ENCODE data around the gene SETD1A.

Gene SETD1A

GRCh38 chr16:31002250-31002700 is 44.7 kb downstream of the SETD1A start:
- no peak for DNase-seq (ENCODE audit: insufficient read length, low spot score)

DNA sequence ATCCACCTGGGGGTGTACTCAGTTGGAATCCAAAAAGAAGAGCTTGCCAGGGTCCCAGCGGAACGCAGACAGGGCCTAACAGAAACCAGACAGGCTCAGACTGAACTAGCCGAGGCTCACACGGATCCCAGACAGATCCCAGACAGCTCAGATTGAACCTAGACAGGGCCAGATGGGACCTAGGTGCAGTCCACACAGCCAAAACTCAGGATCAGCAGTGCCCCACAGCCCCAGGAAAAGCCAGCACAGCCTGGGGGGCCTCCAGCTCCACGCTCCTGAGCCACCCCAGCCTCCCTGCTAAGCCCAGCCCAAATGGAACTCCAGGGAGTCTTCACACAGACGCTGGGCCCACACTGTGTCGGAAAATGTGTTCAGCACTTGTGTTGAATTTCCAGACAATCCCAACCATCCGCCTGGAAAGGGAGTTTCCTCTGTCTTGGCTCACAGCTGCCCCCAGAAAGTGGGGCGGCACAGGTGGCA is 45.3 kb downstream of the SETD1A start:
- TF ChIP-seq SPI1 (IDR thresholded peaks at IDR 0.05; ENCODE audit: low read depth, low read length) (no peak), POLR2A (IDR thresholded peaks at IDR 0.05; ENCODE audit: low read depth, low read length) (no peak), PAX5 (IDR thresholded peaks at IDR 0.05; ENCODE audit: insufficient read depth, low read length, severe bottlenecking) (no peak), POU2F2 (IDR thresholded peaks at IDR 0.05; ENCODE audit: low read depth, low read length) (no peak), POLR2AphosphoS5 (IDR thresholded peaks at IDR 0.05; ENCODE audit: low read depth, low read length) (no peak), TAF1 (IDR thresholded peaks at IDR 0.05; ENCODE audit: low read depth, low read length) (no peak)
- no peak for FAIRE-seq
- DNase-seq (ENCODE audit: insufficient read length, low spot score) = no peak

More at GRCh38 chr16:31002250-31002700, 44.7 kb downstream of the SETD1A start:
- no peak for TF ChIP-seq POLR2AphosphoS5 (IDR thresholded peaks at IDR 0.05; ENCODE audit: low read depth, low read length)
- TF ChIP-seq PAX5 (IDR thresholded peaks at IDR 0.05; ENCODE audit: insufficient read depth, low read length, severe bottlenecking) = no peak
- TF ChIP-seq POU2F2 (IDR thresholded peaks at IDR 0.05; ENCODE audit: low read depth, low read length) = no peak
- no peak for TF ChIP-seq TAF1 (IDR thresholded peaks at IDR 0.05; ENCODE audit: low read depth, low read length)
- TF ChIP-seq SPI1 (IDR thresholded peaks at IDR 0.05; ENCODE audit: low read depth, low read length) = no peak
- no peak for TF ChIP-seq POLR2A (IDR thresholded peaks at IDR 0.05; ENCODE audit: low read depth, low read length)
- no peak for FAIRE-seq

DNA sequence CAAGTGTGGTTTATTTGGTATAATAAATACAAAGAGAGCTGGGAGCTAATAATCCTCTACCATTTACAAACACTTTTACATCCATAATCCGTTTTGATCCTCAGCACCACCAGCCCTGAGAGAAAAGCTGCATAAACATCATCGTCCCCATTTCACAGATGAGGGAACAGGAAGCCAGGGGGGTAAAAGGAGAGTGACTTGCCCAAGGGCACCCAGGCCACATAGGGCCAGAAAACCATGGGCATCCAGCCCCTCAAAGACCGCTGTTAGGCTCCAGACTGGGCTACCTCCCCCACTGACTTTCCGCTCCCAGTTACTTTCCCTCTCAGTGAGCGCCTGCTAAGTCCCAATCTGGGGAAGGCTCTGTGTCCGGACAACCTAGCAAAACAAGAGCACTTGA is 46.2 kb downstream of the SETD1A start:
- DNase-seq (ENCODE audit: insufficient read length, low spot score) (no peak), FAIRE-seq (no peak)
- no peak for TF ChIP-seq POLR2AphosphoS5 (IDR thresholded peaks at IDR 0.05; ENCODE audit: low read depth, low read length)
- no peak for TF ChIP-seq TAF1 (IDR thresholded peaks at IDR 0.05; ENCODE audit: low read depth, low read length)
- TF ChIP-seq SPI1 (IDR thresholded peaks at IDR 0.05; ENCODE audit: low read depth, low read length) = no peak
- TF ChIP-seq POLR2A (IDR thresholded peaks at IDR 0.05; ENCODE audit: low read depth, low read length) = no peak
- TF ChIP-seq POU2F2 (IDR thresholded peaks at IDR 0.05; ENCODE audit: low read depth, low read length) = no peak
- no peak for TF ChIP-seq PAX5 (IDR thresholded peaks at IDR 0.05; ENCODE audit: insufficient read depth, low read length, severe bottlenecking)

GRCh38 chr16:31004658-31005057 is 47.1 kb downstream of the SETD1A start:
- DNase-seq (ENCODE audit: insufficient read length, low spot score) = no peak
- TF ChIP-seq POLR2AphosphoS5 (IDR thresholded peaks at IDR 0.05; ENCODE audit: low read depth, low read length) (no peak), POU2F2 (IDR thresholded peaks at IDR 0.05; ENCODE audit: low read depth, low read length) (no peak), SPI1 (IDR thresholded peaks at IDR 0.05; ENCODE audit: low read depth, low read length) (no peak), POLR2A (IDR thresholded peaks at IDR 0.05; ENCODE audit: low read depth, low read length) (no peak), TAF1 (IDR thresholded peaks at IDR 0.05; ENCODE audit: low read depth, low read length) (no peak), PAX5 (IDR thresholded peaks at IDR 0.05; ENCODE audit: insufficient read depth, low read length, severe bottlenecking) (no peak)
- FAIRE-seq = no peak

- no peak for TF ChIP-seq POLR2A (IDR thresholded peaks at IDR 0.05; ENCODE audit: low read depth, low read length)
- no peak for TF ChIP-seq POU2F2 (IDR thresholded peaks at IDR 0.05; ENCODE audit: low read depth, low read length)
- no peak for TF ChIP-seq POLR2AphosphoS5 (IDR thresholded peaks at IDR 0.05; ENCODE audit: low read depth, low read length)
- TF ChIP-seq SPI1 (IDR thresholded peaks at IDR 0.05; ENCODE audit: low read depth, low read length) = no peak
- no peak for FAIRE-seq
- no peak for DNase-seq (ENCODE audit: insufficient read length, low spot score)
These were observed 48.0 kb downstream of the SETD1A start for GRCh38 chr16:31005350-31006085.

DNA sequence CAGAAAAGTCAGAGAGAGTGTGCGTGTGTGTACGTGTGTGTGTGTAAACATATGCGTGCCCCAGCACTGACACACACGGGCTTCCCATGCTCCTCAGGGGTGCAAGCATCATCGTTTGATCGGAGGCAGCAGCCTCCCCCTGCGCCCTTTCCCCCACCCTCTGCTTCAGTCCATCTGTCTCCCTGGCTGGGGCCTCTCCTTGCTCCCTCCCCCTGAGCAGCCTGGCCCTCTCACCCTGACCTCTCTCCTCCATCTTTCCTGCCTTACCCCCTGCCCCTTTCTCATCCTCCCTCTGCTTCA is 48.5 kb downstream of the SETD1A start:
- DNase-seq (ENCODE audit: insufficient read length, low spot score) = no peak
- TF ChIP-seq POLR2A (IDR thresholded peaks at IDR 0.05; ENCODE audit: low read depth, low read length) (no peak), POLR2AphosphoS5 (IDR thresholded peaks at IDR 0.05; ENCODE audit: low read depth, low read length) (no peak), TAF1 (IDR thresholded peaks at IDR 0.05; ENCODE audit: low read depth, low read length) (no peak), SPI1 (IDR thresholded peaks at IDR 0.05; ENCODE audit: low read depth, low read length) (no peak), POU2F2 (IDR thresholded peaks at IDR 0.05; ENCODE audit: low read depth, low read length) (no peak), PAX5 (IDR thresholded peaks at IDR 0.05; ENCODE audit: insufficient read depth, low read length, severe bottlenecking) (no peak)
- no peak for FAIRE-seq

GRCh38 chr16:31006589-31006988 is 49.0 kb downstream of the SETD1A start:
- TF ChIP-seq POLR2AphosphoS5 (IDR thresholded peaks at IDR 0.05; ENCODE audit: low read depth, low read length) = no peak
- no peak for TF ChIP-seq POLR2A (IDR thresholded peaks at IDR 0.05; ENCODE audit: low read depth, low read length)
- no peak for TF ChIP-seq POU2F2 (IDR thresholded peaks at IDR 0.05; ENCODE audit: low read depth, low read length)
- no peak for TF ChIP-seq TAF1 (IDR thresholded peaks at IDR 0.05; ENCODE audit: low read depth, low read length)
- TF ChIP-seq SPI1 (IDR thresholded peaks at IDR 0.05; ENCODE audit: low read depth, low read length) = no peak
- TF ChIP-seq PAX5 (IDR thresholded peaks at IDR 0.05; ENCODE audit: insufficient read depth, low read length, severe bottlenecking) = no peak
- FAIRE-seq (no peak), DNase-seq (ENCODE audit: insufficient read length, low spot score) (no peak)

DNA sequence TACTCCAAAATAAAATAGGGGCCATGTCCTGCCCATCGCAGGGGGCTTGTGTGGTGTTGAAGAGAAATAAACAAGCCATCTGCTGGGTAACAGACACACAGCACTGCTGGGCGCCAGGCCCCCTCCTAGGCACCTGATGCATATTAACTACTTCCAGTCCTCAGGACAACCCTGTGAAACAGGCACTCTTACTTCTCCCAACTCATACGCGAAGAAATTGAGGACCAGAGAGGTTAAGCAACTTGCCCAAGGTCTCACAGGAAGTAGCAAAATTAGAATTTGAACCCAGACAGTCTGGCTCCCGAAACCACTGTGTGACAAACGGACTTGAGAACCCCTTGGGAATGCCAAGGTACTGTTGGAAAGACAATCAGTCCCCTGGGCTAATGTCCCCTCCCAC is 50.1 kb downstream of the SETD1A start:
- DNase-seq (ENCODE audit: insufficient read length, low spot score) (no peak), FAIRE-seq (no peak)
- TF ChIP-seq POLR2AphosphoS5 (IDR thresholded peaks at IDR 0.05; ENCODE audit: low read depth, low read length) (no peak), TAF1 (IDR thresholded peaks at IDR 0.05; ENCODE audit: low read depth, low read length) (no peak), PAX5 (IDR thresholded peaks at IDR 0.05; ENCODE audit: insufficient read depth, low read length, severe bottlenecking) (no peak), SPI1 (IDR thresholded peaks at IDR 0.05; ENCODE audit: low read depth, low read length) (no peak), POU2F2 (IDR thresholded peaks at IDR 0.05; ENCODE audit: low read depth, low read length) (no peak), POLR2A (IDR thresholded peaks at IDR 0.05; ENCODE audit: low read depth, low read length) (no peak)

- FAIRE-seq (no peak), DNase-seq (ENCODE audit: insufficient read length, low spot score) (no peak)
- no peak for TF ChIP-seq POLR2AphosphoS5 (IDR thresholded peaks at IDR 0.05; ENCODE audit: low read depth, low read length)
- no peak for TF ChIP-seq POU2F2 (IDR thresholded peaks at IDR 0.05; ENCODE audit: low read depth, low read length)
- TF ChIP-seq TAF1 (IDR thresholded peaks at IDR 0.05; ENCODE audit: low read depth, low read length) = no peak
- no peak for TF ChIP-seq PAX5 (IDR thresholded peaks at IDR 0.05; ENCODE audit: insufficient read depth, low read length, severe bottlenecking)
- TF ChIP-seq SPI1 (IDR thresholded peaks at IDR 0.05; ENCODE audit: low read depth, low read length) = no peak
- TF ChIP-seq POLR2A (IDR thresholded peaks at IDR 0.05; ENCODE audit: low read depth, low read length) = no peak
These were observed 50.6 kb downstream of the SETD1A start for GRCh38 chr16:31008149-31008548.
